DMS153 treated with DMSO at 0.1 percent for 48 hours (cell line): ENCODE data around the gene SERPINA10.
"Not testable (repeated sequence)": the region's sequence is repeated elsewhere in the genome, so short reads cannot be mapped to it uniquely, and the experiment has no call there.

Source experiments
- DNase-seq: peaks from one replicate; lab custom pipeline; 2025; ENCODE audit not compliant: unreplicated experiment; lab: John Stamatoyannopoulos, UW

SERPINA10 gene

DNA sequence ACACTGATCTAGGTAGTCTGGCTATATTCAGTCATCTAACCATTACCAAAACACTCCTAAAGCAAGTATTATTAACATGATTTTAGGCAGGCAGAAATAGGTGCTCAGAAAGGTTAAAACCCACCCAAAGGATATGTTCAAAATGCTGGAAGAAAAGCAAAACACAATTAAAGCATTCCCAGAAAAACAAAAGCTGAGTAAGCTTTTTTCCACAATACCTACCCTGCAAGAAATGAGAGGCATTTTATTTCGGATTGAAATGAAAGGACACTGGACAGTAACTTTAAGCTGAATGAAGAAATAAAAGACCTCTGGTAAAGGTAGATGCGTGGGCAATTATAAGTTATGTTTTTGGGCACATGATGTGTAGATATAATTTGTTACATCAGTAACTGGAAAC is 21.8 kb upstream of the SERPINA10 start:
- DNase-seq = no peak

DNA sequence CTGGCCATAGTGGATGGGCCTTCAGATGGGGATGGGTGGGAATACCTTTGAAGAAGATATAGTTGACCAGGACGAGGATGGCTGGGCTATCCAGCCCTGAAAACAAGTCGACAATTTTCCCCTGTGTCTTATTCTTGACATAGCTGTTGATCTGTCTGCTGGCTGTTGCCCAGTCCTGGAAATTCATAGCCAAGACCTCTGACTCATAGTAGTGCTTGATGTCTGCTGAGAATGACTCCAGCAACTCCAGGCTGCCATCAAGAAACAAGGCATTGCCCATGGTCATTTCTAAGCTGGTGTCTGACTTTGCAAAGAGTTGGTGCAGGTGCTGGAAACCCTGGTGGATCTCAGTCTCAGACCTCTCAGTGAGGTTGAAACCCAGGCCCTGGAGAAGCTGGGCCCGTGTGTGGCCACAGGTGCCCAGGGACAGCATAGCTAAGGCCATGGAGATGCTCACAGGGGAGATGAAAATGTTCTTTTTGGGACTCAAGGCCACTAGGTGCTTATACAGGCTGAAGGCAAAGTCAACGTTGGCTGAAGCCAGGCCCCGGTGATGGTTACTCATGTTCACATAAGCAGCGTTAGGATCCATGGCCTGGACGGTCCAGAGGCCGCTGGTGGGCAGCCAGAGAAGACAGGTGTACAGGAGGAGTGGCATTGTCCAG is 21.1 kb upstream of the SERPINA10 start:
- DNase-seq = no peak

DNA sequence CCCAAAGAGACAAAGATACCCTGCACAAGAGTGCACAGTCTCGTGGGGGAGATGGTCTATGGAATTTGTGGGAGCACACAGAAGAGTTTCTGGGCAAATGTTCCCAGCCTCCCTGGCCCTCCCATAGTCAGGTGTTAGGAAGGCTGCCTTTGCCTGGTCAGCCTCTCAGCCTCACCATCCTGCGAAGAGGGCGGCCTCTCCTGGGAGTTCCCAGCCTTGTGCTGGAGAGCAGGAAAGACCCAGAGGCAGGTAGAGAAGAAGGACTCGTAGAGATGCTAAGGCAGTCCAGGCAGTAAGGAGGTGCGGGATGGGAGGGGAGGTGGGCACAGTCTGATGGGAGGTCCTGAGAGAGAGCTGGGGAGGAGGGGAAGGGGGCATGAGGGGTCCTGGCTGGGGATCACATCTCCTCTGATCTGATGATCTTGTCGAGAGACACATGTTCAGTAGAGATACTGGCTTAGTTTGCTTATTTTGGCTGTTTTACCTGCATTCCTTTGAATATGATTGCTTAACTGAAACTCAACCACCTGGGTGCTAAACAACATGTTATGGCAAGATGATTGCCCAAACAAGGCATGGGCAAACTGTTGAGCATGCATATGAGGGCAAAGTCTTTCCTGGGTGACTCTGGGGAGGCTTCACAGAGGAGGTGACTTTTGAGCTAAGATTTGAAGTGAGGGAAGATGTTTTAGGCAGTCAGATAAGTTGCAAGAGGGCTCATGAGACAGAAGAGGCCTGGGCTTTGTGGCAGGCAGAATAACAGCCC is 19.6 kb upstream of the SERPINA10 start:
- DNase-seq = no peak

DNA sequence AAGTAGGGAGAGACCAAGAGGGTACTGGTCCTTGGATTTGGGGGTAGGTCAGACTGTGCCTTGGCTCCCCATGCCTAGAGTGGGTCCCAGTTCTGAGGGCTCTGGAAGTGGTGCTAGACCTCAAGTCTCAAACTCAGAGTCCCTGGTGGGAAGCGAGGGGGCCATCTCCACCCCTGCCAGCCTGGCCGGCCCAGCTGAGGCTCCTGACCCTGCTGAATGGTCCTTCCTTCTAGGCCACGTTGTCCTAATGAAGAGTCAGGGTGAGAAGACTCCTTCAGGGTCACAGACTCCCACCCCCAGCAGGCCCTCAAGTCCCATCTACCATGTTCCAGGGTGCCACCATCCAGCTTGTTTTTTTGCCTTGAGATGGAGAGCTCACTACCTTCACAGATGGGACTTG is 17.2 kb upstream of the SERPINA10 start:
- no peak for DNase-seq

DNA sequence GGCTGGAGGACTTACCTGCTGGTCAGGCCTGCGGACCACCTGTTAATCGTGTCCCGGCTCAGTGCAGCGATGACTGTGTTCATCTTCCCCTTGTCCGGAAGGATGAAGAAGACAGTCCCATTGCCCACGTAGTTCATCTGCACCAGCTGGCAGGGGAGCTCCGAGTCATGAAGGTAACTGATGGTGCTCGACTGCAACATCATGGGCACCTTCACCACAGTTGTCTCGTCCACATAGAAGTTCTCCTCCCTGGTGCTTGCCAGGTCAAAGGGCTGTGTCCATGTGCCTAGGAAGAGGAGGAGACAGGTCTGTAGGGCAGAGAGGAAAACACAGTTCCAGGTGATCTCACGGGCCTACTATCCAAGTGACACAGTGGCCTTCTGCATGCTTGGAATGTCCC is 16.7 kb upstream of the SERPINA10 start:
- no peak for DNase-seq

DNA sequence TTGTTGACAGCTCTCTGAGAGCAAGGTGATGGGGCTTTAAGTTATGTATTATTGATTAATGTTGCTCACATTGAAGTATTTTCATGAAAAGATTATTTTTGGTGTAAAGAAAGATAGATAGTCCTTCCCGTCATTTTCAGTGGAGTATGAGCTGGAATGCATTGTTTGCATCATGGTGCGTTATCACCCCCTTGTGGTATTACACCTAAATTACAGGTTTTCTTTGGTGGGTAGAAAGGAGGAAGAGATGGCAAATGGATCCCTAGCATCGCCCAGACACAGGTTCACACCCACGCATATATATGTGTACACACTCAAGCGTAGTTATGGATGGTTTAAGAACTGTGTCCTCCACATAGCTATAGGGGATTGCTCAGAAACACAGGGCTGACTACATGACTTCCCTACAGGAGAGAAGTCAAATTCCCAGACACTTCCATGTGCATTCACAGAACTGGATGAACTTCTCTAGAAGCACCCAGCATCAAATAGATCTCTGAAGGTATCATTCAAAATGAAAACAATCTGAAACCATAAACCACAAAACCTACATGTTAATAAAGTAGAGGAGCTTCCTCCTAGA is 14.4 kb upstream of the SERPINA10 start:
- no peak for DNase-seq

DNA sequence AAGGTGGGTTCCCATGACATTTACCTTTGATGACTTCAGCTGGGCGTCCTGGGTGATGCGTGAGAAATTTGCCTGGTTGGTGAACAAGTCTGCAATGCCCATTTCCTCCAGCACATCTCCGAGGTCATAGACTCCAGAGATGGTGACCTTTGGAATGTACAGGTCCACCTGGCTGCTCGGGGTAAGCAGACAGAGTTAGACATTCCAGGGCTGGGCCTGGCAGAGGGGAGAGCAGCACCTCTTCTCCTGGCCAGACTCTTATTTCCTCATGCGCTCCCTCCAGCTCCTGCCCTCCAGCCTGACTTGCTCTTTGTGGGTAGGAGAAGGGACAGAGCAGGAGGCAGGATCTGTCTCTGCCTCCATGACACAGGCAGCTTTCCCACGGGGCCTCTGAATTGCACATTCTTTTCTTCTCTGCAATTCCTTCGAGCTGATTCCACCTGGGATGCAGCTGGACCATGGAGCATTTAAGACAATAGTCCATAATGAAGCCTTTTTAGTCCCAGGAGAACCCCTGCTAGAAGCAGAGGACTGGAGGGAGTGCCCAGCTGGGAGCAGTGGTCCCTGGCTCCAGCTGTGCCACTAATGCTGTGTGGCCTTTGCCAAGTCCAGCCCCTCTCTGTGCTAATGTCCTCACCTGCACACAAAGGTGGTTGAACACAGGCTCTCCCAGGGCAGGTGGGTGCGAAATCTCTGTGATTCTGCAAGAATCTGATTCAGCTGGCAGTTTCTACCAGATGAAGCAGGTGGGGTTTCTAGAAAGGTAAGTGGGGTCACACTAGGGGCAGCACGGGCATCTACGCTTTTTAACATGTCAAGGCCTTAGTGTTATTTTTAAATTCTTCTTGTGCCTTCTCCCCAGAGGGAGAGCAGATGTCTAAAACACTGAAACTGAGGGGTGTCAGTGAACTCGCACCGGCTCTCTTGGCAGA is 13.2 kb upstream of the SERPINA10 start:
- DNase-seq = no peak

DNA sequence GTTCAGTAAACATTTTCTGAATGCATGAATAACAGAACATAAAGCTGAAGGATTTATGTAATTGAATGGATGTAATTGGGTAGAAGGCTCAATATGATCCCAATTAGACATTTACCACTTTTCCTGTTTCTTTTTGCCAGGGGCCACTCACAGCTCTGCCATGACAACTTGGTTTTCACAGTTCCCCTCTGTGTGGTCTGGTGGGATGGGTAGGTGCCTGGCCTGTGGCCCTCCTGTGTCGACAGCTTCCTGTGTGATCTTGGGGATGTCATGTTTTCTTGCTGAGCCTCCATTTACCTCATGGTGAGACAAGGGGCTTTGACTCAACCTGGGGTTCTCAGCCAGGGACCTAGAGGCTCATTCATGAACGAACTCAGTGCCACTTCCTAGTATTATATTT is 12.6 kb upstream of the SERPINA10 start:
- DNase-seq = no peak

DNA sequence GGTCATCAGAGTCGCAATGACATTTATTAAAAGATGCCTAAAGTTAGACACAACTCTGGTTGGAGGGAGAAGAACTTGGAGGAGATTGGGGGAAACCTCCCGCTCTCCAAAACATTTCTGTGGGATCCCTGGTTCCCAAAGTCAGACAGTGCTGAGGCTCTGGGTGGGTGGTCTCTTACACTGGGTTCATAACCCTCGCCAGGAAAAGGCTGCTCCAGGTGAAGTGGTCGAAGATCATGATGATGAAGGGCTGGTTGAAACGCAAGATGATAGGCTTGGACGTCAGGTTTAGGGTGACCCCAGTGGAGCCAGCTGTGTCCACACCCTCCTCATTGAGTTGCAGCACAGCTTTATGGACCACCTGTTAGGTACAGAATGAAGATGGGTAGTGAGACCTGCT is 11.2 kb upstream of the SERPINA10 start:
- DNase-seq = no peak

DNA sequence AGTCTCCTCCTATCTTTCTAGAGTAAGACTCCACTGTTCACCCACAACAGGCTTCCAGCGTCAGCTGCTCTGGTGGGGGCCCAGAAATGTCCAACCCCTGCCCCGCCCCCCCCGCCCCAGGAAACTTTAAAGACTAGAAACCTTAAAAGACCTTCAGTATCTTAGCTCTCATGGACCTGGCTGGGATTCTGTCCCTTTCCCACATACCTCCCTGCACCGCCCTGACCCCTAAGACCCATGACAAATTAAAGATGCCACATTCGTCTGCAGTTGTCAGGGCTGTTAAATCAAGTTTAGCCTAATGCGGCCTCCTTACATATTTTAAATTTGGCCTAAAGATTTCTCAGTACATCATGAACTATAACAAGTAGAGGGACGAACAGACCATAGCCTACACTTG is 10.0 kb upstream of the SERPINA10 start:
- DNase-seq = no peak

DNA sequence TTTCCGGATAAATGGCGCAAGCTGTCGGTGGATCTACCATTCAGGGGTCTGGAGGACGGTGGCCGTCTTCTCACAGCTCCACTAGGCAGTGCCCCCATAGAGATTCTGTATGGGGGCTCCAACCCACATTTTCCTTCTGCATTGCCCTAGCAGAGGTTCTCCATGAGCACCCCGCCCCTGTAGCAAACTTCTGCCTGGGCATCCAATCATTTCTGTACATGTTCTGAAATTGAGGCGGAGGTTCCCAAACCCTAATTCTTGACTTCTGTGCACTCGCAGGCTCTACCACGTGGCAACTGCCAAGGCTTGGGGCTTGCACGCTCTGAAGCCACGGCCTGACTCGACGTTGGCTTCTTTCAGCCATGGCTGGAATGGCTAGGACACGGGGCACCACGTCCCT is 5.1 kb upstream of the SERPINA10 start:
- no peak for DNase-seq

DNA sequence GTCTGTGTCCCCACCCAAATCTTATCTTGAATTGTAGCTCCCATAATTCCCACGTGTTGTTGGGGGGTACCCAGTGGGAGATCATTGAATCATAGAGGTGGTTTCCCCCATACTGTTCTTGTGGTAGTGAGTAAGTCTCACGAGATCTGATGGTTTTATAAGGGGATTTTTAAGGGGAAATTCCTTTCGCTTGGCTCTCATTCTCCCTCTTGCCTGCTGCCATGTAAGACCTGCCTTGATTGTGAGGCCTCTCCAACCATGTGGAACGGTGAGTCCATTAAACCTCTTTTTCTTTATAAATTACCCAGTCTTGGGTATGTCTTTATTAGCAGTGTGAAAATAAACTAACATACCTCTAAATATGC is 3.1 kb upstream of the SERPINA10 start:
- not testable (repeated sequence) for DNase-seq

DNA sequence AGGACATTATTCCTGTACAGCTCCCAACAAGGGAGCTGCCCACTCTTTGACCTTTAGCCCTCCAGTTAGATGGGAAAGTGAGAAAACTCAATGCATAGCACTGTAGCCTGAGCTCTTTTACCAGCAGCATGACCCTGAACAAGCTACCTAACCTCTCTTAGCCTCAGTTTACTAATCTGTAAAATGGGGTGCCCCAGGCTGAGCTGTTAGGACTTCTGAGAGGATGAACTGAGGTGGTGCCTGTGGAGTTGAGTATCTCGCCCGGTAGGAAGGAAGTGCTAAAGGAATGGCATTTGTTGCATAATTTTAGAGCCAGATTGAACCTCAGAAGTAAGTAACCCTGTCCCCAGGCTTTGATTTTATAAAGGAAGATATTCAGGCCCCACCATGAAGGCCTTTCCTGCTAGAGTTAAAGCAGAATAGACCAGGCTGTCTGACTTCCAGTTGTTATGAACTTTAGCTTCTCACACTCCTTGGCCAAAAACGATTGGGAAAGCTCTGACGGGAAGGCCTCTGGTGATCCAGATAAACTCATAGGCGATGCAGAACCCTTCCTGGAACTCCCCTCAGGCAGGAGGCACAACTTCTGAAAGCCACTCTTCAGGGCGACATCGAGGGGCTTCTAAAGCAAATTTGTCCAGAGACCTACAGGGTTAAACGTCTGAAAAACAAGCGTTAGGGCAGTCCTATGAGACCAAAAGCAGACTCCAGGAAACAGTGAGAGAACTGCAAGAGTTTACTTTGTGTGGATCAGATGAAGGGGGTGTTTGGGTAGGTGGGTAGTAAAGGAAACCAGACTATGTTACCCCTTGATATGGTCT is 2.5 kb upstream of the SERPINA10 start:
- no peak for DNase-seq

DNA sequence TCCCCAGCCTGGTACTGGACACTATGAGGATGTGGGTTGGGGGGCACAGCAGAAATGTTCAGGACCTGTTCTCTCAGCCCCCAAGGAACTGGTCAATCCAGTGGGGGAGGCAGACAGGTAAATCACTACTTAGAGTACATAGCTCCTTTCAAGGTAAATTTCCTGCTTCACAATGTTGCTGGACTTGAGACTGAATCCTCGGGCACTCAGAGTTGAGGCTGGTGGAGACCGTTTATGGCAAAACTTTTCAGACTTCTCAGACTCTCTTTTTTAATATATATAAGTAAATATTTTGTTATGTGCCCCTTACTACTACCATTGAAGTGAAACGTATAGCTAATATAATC is 483 bp upstream of the SERPINA10 start:
- no peak for DNase-seq

DNA sequence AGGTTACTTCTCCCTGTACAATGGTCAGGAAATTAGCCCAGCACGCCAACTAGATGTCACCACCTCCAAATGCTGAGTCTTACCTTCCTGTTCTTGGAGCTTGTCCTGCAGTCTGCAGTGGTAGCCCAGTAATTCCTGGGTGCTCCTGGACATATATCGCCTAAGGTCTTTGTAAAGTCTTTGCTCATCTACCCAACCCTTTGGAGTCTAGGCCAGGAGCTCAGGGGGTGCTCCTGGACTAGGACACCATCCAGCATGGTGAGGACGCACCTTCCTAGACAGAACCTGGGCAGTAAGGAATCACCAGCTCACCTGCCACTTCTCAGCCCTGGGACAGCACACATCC is 569 bp downstream of the SERPINA10 start:
- DNase-seq = no peak

DNA sequence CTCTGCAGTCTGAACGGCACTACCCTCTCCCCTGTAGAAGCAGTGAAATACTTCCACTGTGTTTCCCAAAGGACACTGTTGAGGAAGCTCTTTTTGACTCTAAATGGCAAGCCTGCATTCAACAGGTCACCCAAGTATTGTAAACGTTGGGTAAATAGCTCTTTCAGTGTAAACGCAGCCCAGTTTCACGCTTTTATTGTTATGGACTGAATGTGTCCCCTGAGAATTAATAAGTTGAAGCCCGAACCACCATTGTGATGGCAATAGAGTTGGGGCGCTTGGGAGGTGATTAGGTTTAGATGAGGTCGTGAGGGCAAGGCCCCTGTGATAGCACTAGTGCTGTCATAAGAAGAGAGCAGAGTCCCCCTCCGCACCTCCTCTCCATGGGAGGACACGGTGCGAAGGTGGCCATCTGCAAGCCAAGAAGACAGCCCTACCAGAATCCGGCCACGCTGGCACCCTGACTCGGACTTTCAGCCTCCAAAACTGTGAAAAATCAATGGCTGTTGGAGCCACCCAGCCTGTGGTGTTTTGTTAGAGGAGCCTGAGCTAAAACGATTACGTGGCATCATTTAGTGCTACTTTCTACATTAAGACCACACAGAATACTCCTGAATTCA is 1.1 kb downstream of the SERPINA10 start:
- DNase-seq = no peak

DNA sequence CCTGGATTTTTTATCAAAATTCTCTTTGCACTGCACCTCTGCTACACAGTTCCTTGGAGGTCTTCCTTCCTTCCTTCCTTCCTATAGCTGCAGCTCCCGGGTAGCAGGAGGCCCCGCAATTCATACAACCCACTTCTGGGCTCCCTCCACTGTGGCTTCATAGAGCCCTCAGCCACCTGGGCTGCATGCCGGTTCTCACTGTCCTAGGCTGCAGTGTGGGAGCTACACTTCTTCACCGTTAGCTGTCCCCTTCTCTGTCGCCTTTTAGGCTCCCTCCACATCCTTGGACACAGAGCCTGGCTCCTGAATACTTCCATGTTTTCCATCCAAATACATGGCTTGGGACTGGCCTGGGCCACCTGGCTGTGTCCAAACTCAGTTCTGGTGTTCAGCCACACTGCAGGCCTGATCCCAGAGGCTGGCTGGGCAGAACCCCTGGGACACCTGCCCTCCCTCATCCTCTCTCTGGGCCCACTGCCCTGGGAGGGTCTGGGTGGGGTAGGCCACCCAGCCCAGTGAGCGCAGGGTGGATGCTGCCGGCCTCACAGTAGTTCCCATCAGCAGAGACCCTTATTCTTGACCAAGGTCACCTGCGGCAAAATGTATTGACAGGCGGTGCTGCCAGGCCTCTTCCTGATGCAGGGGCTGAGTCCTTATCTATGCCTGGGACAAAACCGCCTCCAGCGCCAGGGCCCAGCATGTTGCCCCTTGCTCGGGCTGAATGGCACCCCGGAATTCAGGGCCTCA is 1.7 kb downstream of the SERPINA10 start:
- DNase-seq = no peak

DNA sequence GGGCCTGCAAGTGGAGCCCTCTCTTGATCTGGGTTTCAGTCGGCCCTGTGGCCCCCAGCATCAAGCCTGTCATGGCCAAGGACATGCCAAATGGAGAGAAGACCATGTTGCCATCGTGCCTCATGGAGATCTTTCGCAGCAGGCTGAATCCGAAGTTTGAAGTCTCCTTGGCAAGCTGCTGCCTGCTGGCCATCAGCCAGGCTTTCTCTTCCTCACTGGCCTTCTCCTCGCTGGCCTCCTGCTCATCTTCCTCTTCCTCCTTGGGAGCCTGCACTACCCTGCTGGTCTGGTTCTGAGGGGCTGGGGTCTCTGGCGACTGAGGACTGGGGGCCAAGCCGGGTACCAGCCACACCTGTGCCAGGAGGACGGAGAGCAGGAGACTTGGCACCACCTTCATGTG is 2.9 kb downstream of the SERPINA10 start:
- no peak for DNase-seq

DNA sequence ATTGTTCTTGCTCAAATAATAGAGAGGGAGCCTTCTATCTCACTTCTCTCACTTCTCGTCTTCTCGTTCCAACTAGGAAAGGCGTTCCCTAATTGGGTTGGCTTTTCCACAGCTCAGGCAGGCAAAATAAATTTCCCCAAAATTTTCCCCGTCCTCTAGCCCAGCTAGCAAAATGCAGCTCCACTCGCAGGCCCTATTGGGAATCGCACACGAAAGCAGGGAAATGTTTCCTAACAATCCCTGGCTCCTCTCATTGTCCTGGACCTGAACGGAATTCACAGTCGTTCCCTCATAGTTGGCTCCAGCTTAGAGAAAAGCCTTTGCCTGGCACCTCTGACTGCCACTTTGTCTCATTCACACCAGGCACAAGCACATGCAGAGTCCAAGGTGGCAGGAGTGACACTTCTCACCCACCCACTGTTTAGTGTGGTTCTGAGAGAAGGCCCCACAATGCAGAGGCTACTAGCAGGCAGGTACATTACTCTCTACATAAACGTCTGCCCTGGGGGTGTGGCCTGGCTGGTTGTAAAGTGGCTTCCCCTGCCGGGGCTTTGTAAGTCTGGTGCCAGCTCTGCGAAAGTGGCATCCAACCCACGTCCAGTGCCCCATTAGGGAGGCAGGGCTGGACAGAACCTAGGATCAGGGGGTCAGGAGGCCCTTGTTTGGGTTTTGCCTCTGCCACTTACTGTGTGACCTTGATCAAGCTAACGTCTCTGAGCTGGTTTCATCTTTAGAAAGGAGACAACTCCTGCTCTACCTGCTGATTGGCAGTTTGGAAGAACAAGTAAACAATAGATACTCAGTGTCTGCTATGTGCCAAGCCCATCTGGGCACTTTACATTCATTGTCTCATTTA is 4.2 kb downstream of the SERPINA10 start:
- no peak for DNase-seq
